CD14-positive monocyte (primary cell): ENCODE measurements around the gene EDARADD. TPM values are rescaled to one million over a fixed set of nuclear protein-coding genes. Genes with fewer than 3 reads are reported as not detected.

Experiments
- DNase-seq, 3 donors: peaks; one replicate each; pipeline ENCODE4 v3.0.0-alpha.2; 2011 to 2022
- H2AFZ ChIP-seq: 2 replicates; pipeline ENCODE4 v1.6.0; 2012; ENCODE audit warnings: mild to moderate bottlenecking, low read depth, low read length, inconsistent platforms; ENCODE audit not compliant: insufficient read depth, poor library complexity, severe bottlenecking
- H3K27ac ChIP-seq, 2 donors: 1 replicate in 1 of 2; 2 replicates in 1 of 2; pipeline ENCODE4 v1.5.1; 2012 to 2013; ENCODE audit warnings: low read length in 2 of 2, control low read depth in 1 of 2, inconsistent platforms in 1 of 2, low read depth in 1 of 2, mild to moderate bottlenecking in 1 of 2
- H3K27me3 ChIP-seq, 2 donors: one replicate each; pipeline versions ENCODE4 v1.6.0 to v1.6.1; 2011 to 2013; ENCODE audit warnings: low read length in 2 of 2; ENCODE audit not compliant: control insufficient read depth in 2 of 2, insufficient read depth in 2 of 2
- H3K36me3 ChIP-seq, 2 donors: replicated peaks in 1 of 2; 1 replicate in 1 of 2; 2 replicates in 1 of 2; pipeline versions ENCODE4 v1.5.1 to v1.6.1; 2012 to 2013; ENCODE audit warnings: low read length in 2 of 2, control low read depth in 1 of 2, inconsistent platforms in 1 of 2, mild to moderate bottlenecking in 1 of 2; ENCODE audit not compliant: insufficient read depth in 2 of 2, control insufficient read depth in 1 of 2
- H3K4me1 ChIP-seq, 2 donors: 1 replicate in 1 of 2; 2 replicates in 1 of 2; pipeline versions ENCODE4 v1.5.1 to v1.6.1; 2012 to 2013; ENCODE audit warnings: low read length in 2 of 2, control low read depth in 1 of 2, inconsistent platforms in 1 of 2, mild to moderate bottlenecking in 1 of 2, moderate library complexity in 1 of 2; ENCODE audit not compliant: insufficient read depth in 2 of 2, control insufficient read depth in 1 of 2
- H3K4me2 ChIP-seq: replicated peaks from 2 replicates; pipeline ENCODE3; 2012; ENCODE audit warnings: low read length, moderate library complexity, mild to moderate bottlenecking; ENCODE audit not compliant: poor library complexity, severe bottlenecking; ENCODE audit errors: extremely low read depth
- H3K4me3 ChIP-seq, 3 experiments: fragments of 200-600 bp in 1 of 3; sonication (generic) in 1 of 3; replicated peaks in 1 of 3; 1 replicate in 2 of 3; 2 replicates in 1 of 3; pipeline ENCODE4 v1.5.1; 2011 to 2013; ENCODE audit warnings: low read length in 3 of 3, mild to moderate bottlenecking in 3 of 3, control low read depth in 2 of 3, low read depth in 2 of 3, inconsistent platforms in 1 of 3, moderate library complexity in 1 of 3
- H3K79me2 ChIP-seq: 2 replicates; pipeline ENCODE4 v1.6.0; 2012; ENCODE audit warnings: mild to moderate bottlenecking, control low read depth, inconsistent platforms, low read length, moderate library complexity; ENCODE audit not compliant: insufficient read depth
- H3K9ac ChIP-seq: 2 replicates; pipeline ENCODE4 v1.6.0; 2017; ENCODE audit warnings: low read length, mild to moderate bottlenecking; ENCODE audit not compliant: insufficient read depth, poor library complexity, severe bottlenecking
- H3K9me3 ChIP-seq, 2 donors: replicated peaks in 1 of 2; 1 replicate in 1 of 2; 2 replicates in 1 of 2; pipeline versions ENCODE4 v1.5.1 to v1.6.1; 2012 to 2013; ENCODE audit warnings: low read length in 2 of 2, control low read depth in 1 of 2; ENCODE audit not compliant: control insufficient read depth in 1 of 2, insufficient read depth in 1 of 2
- H4K20me1 ChIP-seq: 2 replicates; pipeline ENCODE4 v1.6.0; 2012; ENCODE audit warnings: mild to moderate bottlenecking, low read length, control low read depth, moderate library complexity; ENCODE audit not compliant: insufficient read depth
- H3K27ac Mint-ChIP-seq, 7 donors: one replicate each; pipeline ENCODE4 v1.8.0; 2020; ENCODE audit warnings: mild to moderate bottlenecking in 7 of 7, mixed read lengths in 7 of 7, moderate library complexity in 6 of 7, inconsistent platforms in 2 of 7
- H3K27me3 Mint-ChIP-seq, 3 donors: one replicate each; pipeline ENCODE4 v1.8.0; 2021 to 2022; ENCODE audit warnings: low read depth in 3 of 3, mild to moderate bottlenecking in 3 of 3, mixed read lengths in 3 of 3, moderate library complexity in 3 of 3, inconsistent platforms in 1 of 3
- H3K36me3 Mint-ChIP-seq, 2 donors: one replicate each; pipeline ENCODE4 v1.8.0; 2020; ENCODE audit warnings: mixed read lengths in 2 of 2, inconsistent platforms in 1 of 2, mild to moderate bottlenecking in 1 of 2
- H3K4me1 Mint-ChIP-seq: one replicate; pipeline ENCODE4 v1.8.0; 2020; ENCODE audit warnings: mild to moderate bottlenecking, mixed read lengths
- H3K4me3 Mint-ChIP-seq, 2 donors: one replicate each; pipeline ENCODE4 v1.8.0; 2020; ENCODE audit warnings: mild to moderate bottlenecking in 2 of 2, mixed read lengths in 2 of 2, moderate library complexity in 1 of 2
- H3K9me3 Mint-ChIP-seq, 7 donors: one replicate each; pipeline ENCODE4 v1.8.0; 2020 to 2022; ENCODE audit warnings: mixed read lengths in 7 of 7, mild to moderate bottlenecking in 6 of 7, moderate library complexity in 6 of 7, inconsistent platforms in 2 of 7
- CTCF ChIP-seq: fragments of 200-600 bp; IDR thresholded peaks from one replicate; pipeline ENCODE4 v1.8.0; 2022; ENCODE audit warnings: antibody characterized with exemption, mild to moderate bottlenecking
- WGBS: methylation state at CpG from one replicate; pipeline ENCODE4 v1.1.5; 2013; ENCODE audit warnings: missing lambda C conversion rate; ENCODE audit not compliant: insufficient coverage; 5-methylcytosine and 5-hydroxymethylcytosine counted together
- intact Hi-C, 2 donors: fragments of 100-400 bp; cut with micrococcal nuclease; formaldehyde crosslinking; loops; one replicate each; pipeline versions ENCODE4 v1.15.0 to v1.15.1; 2023
- polyA plus RNA-seq, 3 donors: library from polyadenylated mRNA; depleted of rRNA in 1 of 3; unstranded in 2 of 3; stranded (reverse) in 1 of 3; fragments of 300-500 nt in 2 of 3; fragments of >200 nt in 1 of 3; fragmentation: Illumina TruSeq in 2 of 3; gene quantifications; 1 replicate in 2 of 3; 2 replicates in 1 of 3; pipeline ENCODE4 v1.2.3, GENCODE V29; 2012 to 2021

Gene EDARADD
- polyA plus RNA-seq, 3 donors: not detected

DNA sequence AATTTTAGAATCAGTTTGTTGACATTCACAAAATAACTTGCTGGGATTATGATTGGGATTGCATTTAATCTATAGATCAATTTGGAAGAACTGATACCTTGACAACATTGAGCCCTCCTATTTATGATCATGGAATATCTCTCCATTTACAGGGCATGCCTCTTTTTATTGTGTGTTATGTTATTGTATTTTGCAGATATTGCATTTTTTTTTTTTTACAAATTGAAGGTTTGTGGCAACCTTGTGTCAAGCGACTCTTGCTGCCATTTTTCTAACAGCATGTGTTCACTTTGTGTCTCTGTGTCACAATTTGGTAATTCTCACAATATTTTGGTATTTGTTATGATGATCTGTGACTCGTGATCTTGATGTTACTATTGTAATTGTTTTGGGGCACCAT lies 46.3 kb downstream of the EDARADD start:
- Histone ChIP-seq H3K9me3 (peaks cover 0 to 2% of the 10 kb centered on the region in 2 donors), H3K27ac (no peak overlapping the region), H3K9ac (no peak overlapping the region), H2AFZ (no peak overlapping the region), H3K4me2 (no peak overlapping the region), H3K27me3 (no peaks in the 10 kb centered on the region), H3K4me1 (no peaks in the 10 kb centered on the region), H3K36me3 (no peaks in the 10 kb centered on the region), H3K4me3 (no peak overlapping the region), H3K79me2 (no peaks in the 10 kb centered on the region), H4K20me1 (no peaks in the 10 kb centered on the region)
- Mint-ChIP-seq H3K9me3 (peaks cover 2 to 11% (median 7%) of the 10 kb centered on the region in 7 donors), H3K4me1 (no peaks in the 10 kb centered on the region), H3K27me3 (no peaks in the 10 kb centered on the region), H3K36me3 (no peaks in the 10 kb centered on the region), H3K4me3 (no peak overlapping the region), H3K27ac (no peak overlapping the region)
- no peak for TF ChIP-seq CTCF
- intact Hi-C loops: no loop called here
- DNase-seq: no peak
- WGBS: 100% methylated on average over 1 of the region's 2 CpGs

DNA sequence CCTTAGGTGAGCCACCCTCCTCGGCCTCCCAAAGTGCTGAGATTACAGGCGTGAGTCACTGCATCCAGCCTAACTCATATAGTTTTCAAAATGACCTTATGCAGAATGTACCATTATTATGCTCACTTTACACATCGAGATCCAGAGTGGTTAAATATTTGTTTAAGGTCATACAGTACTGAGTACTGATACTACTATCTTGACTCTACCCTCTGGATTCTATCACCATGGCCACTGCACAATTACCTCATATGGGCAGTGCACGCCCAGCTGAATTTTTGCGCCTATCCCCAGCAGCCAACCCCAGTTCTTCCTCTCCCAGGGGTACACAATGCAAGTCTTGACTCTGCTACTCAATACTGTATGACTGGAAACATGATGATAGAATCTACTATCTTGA lies 56.7 kb downstream of the EDARADD start:
- Mint-ChIP-seq H3K27me3 (peaks cover 0 to 2% (median under 1%) of the 10 kb centered on the region in 3 donors), H3K4me3 (no peak overlapping the region), H3K27ac (no peak overlapping the region), H3K9me3 (peaks cover 0 to 2% (median 0%) of the 10 kb centered on the region in 7 donors), H3K36me3 (no peaks in the 10 kb centered on the region), H3K4me1 (peaks cover 7% of the 10 kb centered on the region)
- no peaks in the 10 kb centered on the region for H4K20me1 ChIP-seq
- TF ChIP-seq CTCF: no peak
- no peaks in the 10 kb centered on the region for H3K36me3 ChIP-seq
- H3K27me3 ChIP-seq: no peaks in the 10 kb centered on the region
- intact Hi-C loops: no loop called here
- no peak overlapping the region for H3K4me3 ChIP-seq
- no peak overlapping the region for H3K9ac ChIP-seq
- no peak overlapping the region for H3K4me2 ChIP-seq
- no peaks in the 10 kb centered on the region for H3K9me3 ChIP-seq
- no peak overlapping the region for H3K27ac ChIP-seq
- no peaks in the 10 kb centered on the region for H3K4me1 ChIP-seq
- H2AFZ ChIP-seq: no peak overlapping the region
- DNase-seq: no peak
- 100% methylated on average over 1 of the region's 5 CpGs for WGBS
- H3K79me2 ChIP-seq: no peaks in the 10 kb centered on the region
